ENCODE measurements around the gene NREP. TPM values are rescaled to one million over a fixed set of nuclear protein-coding genes. Genes with fewer than 3 reads are reported as not detected.

Gene NREP
- total RNA-seq, 1 donor from 2014 or later, result 27.5 TPM

DNA sequence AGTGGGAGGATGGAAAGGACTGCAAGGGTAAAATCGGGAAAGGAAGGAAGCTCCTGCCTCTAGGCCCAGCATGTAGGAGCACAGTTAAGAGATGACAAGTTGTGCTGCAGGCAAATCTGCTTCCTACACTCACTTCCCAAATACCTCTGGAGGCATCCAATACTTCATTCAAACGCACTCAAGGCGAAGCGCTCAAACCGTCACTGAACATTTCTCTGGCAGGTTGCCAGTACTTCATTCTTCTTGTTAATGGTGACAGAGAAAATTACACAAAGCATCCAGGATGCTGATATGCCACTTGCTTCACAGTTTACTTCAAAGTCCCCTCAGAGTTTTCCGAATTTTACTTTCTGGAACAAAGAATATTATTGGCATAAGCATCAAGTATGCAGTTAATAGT is 59.8 kb downstream of the NREP start:
- H3K27ac ChIP-seq (replicated peaks), result no peak overlapping the region
- H3K4me3 ChIP-seq, result no peak overlapping the region
- intact Hi-C loops (cut with micrococcal nuclease), result no loop called here
- no peaks in the 10 kb centered on the region for H3K36me3 ChIP-seq
- TF ChIP-seq, protein P1, sequence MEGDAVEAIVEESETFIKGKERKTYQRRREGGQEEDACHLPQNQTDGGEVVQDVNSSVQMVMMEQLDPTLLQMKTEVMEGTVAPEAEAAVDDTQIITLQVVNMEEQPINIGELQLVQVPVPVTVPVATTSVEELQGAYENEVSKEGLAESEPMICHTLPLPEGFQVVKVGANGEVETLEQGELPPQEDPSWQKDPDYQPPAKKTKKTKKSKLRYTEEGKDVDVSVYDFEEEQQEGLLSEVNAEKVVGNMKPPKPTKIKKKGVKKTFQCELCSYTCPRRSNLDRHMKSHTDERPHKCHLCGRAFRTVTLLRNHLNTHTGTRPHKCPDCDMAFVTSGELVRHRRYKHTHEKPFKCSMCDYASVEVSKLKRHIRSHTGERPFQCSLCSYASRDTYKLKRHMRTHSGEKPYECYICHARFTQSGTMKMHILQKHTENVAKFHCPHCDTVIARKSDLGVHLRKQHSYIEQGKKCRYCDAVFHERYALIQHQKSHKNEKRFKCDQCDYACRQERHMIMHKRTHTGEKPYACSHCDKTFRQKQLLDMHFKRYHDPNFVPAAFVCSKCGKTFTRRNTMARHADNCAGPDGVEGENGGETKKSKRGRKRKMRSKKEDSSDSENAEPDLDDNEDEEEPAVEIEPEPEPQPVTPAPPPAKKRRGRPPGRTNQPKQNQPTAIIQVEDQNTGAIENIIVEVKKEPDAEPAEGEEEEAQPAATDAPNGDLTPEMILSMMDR (IDR thresholded peaks at IDR 0.05; ENCODE audit: borderline replicate concordance), result no peak
- H3K27me3 ChIP-seq (ENCODE audit: low read depth), result no peaks in the 10 kb centered on the region
- no peak for DNase-seq
- H3K9me3 ChIP-seq (replicated peaks), result no peaks in the 10 kb centered on the region
- H3K4me1 ChIP-seq, result peaks cover 13% of the 10 kb centered on the region

DNA sequence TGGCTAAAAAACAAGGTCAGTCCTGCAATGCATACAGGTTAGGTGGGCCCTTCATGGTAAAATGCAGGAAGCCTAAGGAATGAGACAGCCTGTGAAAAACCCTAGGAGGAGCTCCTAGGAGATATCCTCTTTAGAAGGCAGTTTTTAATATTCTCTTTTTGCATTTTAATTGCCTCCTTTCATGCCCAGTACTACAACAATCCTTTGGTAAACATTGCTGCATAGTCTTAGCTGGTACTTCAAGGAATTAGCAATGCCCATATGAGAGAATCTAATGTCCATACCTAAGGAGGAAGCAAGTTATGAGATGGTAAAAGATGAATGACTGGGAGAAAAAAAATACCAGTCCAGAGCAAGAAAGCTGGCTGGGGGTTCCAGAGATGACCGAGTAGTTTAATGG is 61.0 kb downstream of the NREP start:
- Histone ChIP-seq H3K4me3 (no peak overlapping the region), H3K36me3 (no peaks in the 10 kb centered on the region), H3K27ac (replicated peaks) (no peak overlapping the region), H3K4me1 (peaks cover 13% of the 10 kb centered on the region), H3K9me3 (replicated peaks) (no peaks in the 10 kb centered on the region), H3K27me3 (ENCODE audit: low read depth) (no peaks in the 10 kb centered on the region)
- intact Hi-C loops (cut with micrococcal nuclease), result no loop called here
- TF ChIP-seq, protein P1 (IDR thresholded peaks at IDR 0.05; ENCODE audit: borderline replicate concordance), result no peak
- no peak for DNase-seq

DNA sequence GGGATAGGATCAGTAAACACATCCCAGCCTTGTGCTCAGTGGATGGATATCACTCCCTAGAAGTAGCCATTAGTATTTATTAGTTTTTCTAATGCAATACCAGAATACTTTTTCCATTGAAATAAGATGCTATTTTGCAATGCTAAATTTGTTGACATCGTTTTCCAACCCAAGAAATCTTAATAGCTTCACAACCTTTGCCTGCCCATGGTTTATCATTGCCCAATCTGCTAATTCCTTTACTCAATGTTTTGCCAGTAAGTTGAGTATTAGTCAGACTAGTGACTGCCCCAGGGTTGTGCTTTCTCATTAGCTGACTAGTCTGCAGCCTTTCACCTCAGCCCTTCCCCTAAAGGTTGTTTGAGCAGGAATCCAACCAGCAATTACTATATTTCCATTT is 62.9 kb downstream of the NREP start:
- TF ChIP-seq, protein P1 (IDR thresholded peaks at IDR 0.05; ENCODE audit: borderline replicate concordance), result no peak
- intact Hi-C loops (cut with micrococcal nuclease), result no loop called here
- H3K36me3 ChIP-seq, result no peaks in the 10 kb centered on the region
- DNase-seq, result no peak
- no peak overlapping the region for H3K27ac ChIP-seq (replicated peaks)
- peaks cover 13% of the 10 kb centered on the region for H3K4me1 ChIP-seq
- H3K4me3 ChIP-seq, result no peak overlapping the region
- no peaks in the 10 kb centered on the region for H3K9me3 ChIP-seq (replicated peaks)
- H3K27me3 ChIP-seq (ENCODE audit: low read depth), result no peaks in the 10 kb centered on the region

DNA sequence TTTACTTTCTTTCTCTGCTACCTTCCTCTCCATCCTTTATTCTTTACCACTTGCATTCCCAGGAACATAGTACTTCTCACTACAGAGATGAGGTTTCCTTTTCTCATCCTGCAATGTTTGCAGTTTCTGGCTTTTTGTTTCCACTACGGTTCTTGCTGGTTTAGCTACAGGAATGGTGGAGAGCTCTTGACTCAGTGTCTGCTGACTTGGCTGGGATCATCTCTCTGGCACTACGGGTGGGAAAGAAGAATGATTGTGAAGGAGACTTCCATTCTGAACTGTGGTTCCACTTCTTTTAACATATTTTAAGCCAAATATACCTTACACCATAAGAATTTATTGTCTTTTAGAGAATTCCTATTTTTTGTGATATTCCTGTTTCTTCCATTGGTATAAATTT is 65.1 kb downstream of the NREP start:
- no peaks in the 10 kb centered on the region for H3K27me3 ChIP-seq (ENCODE audit: low read depth)

DNA sequence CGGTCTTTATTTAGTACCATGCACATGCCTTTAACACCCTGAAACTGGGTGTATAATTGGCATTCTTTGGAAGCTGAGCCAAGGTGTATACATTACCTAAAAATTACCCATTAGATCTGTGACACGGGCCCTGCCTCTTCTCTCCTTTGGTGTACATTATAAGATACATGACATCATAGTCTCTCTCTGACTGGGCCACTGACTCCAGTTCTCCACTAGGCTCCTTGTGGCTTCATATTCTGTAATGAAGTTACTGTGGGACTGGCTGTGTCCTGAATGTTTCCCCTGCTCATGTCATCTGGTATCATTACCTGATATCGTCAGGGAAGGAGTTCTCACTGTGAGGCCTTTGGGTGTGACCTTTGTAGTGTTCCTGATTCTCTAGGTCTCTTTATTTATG is 65.5 kb downstream of the NREP start:
- Histone ChIP-seq H3K4me1 (no peaks in the 10 kb centered on the region), H3K27ac (replicated peaks) (no peak overlapping the region), H3K36me3 (no peaks in the 10 kb centered on the region), H3K27me3 (ENCODE audit: low read depth) (no peaks in the 10 kb centered on the region), H3K9me3 (replicated peaks) (no peaks in the 10 kb centered on the region), H3K4me3 (no peak overlapping the region)
- TF ChIP-seq, protein P1 (IDR thresholded peaks at IDR 0.05; ENCODE audit: borderline replicate concordance), result no peak
- intact Hi-C loops (cut with micrococcal nuclease), result no loop called here
- DNase-seq, result no peak

More for the DNA sequence above, 65.1 kb downstream of the NREP start:
- intact Hi-C loops (cut with micrococcal nuclease), result no loop called here
- TF ChIP-seq, protein P1 (IDR thresholded peaks at IDR 0.05; ENCODE audit: borderline replicate concordance), result no peak
- Histone ChIP-seq H3K4me1 (peaks cover under 1% of the 10 kb centered on the region), H3K4me3 (no peak overlapping the region), H3K9me3 (replicated peaks) (no peaks in the 10 kb centered on the region), H3K27ac (replicated peaks) (no peak overlapping the region), H3K36me3 (no peaks in the 10 kb centered on the region)
- DNase-seq, result no peak
